ENCODE measurements around the gene RRAS.
A peak's percentile ranks its signal among the peaks of the same experiment; 100 is the strongest.

Gene RRAS
- 2.5 to 3.8 (median 3.0) reads per million in 3 donors for total RNA-seq

DNA sequence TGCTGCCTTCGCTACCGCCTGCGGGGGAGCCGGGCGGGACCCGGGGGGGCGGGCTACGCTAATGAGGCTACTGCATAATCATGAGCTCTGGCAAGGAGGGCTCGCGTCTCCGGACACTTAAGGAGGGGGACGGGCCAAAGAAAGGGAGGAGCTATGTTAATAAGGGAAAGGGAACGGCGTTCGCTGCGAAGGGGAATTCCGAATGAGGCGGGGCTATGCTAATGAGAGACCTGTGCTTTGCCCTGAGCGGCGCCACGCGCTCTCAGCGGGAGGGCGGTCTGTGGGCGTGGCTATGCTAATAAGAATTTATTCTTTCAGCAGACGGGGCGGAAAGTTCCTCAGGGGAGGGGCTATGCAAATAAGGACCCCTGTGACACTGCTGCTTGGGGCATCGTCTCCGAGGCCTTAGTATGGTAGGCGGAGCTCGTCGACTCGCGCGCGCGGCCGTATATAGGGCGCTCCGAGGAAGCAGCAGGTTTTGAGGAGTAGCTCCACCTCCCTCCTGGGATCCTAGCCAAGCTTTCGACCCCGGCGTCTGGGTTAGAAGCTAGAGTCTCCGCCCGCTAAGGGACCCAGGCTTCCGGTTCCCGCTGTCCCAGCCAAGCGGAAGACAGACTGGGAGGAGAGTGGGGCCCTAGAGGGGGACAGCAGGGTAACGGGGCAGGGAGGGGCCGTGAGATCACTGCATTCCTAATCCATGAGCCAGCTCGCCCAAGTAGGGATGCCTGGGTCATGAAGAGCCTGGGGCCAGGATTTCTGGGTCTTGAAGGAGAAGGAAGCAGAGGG lies at the start of gene RRAS:
RRAS (minus strand) TSS at position 31 of the 786 bp plus-strand sequence. CDS start 45 bp downstream, outside the sequence.
- peaks cover 34% of the 10 kb centered on the region for H3K4me1 ChIP-seq (ENCODE audit: control insufficient read depth, insufficient read depth, low read length, poor library complexity, severe bottlenecking)
- no peaks in the 10 kb centered on the region for H3K9me3 ChIP-seq (ENCODE audit: control insufficient read depth, low read length)
- peak within 1 kb of the TSS; percentile 74 for H3K27ac ChIP-seq (ENCODE audit: insufficient read depth, low read length, poor library complexity, severe bottlenecking)
- H3K36me3 ChIP-seq (ENCODE audit: control insufficient read depth, insufficient read depth, low read length) = peaks cover 3% of the 10 kb centered on the region
- H3K27me3 ChIP-seq (replicated peaks; ENCODE audit: control insufficient read depth, insufficient read depth, low read length, poor library complexity, severe bottlenecking) = no peaks in the 10 kb centered on the region
- peak; percentile 99 to 100 (median 99) for DNase-seq
- H3K4me3 ChIP-seq (ENCODE audit: insufficient read depth, low read depth, low read length, poor library complexity, severe bottlenecking) = peak within 1 kb of the TSS; percentile 70

DNA sequence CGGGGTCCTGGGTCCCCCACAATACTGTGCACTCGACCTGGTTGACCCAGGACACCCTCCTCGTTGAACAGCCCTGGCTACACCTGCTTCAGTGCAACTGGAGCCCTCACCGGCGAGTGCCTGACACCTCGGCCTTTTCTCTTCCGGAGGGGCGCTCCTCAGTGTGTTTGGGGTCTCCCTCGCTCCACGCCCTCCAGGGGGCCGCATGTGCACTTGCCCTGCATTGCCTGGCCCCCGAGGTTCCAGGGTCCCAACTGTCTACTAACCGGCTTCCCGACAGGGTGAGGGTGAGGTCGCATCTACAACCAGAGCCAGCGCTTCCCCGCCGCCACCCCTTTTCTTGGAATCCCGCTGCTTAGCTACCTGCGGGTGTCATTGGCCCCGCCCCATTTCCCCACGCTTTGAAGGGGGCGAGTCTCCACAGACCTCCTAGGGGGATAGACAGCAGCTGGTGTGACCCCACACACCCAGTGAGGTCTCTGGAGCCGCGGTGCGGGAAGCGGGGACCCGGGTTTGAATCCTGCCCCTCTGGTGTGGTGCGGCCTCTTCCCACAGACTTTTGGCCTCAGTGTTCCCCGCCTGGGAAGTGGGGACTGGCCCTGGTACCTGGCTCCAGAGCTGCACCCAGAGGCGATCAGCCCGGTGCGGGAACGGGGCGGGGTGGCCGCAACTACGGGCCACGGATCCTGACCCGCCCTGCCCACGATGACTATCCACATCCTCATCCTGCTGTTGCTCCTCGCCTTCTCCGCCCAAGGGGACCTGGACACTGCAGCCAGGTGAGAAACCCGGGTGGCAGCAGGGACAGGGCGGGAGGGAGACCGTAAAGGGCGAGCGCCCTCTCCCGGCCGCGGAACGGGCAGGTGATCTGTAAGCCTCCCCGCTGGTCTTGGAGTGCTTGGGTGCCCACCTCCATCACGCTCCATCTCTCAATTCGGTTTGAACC lies 49.5 kb upstream of the RRAS start, which contains the start of gene ADM5:
ADM5 (plus strand) TSS at position 462 of the 946 bp plus-strand sequence; CDS start at position 706, 244 bp downstream.
- Histone ChIP-seq H3K9me3 (ENCODE audit: control insufficient read depth, low read length) (no peaks in the 10 kb centered on the region), H3K4me1 (ENCODE audit: control insufficient read depth, insufficient read depth, low read length, poor library complexity, severe bottlenecking) (peaks cover 28% of the 10 kb centered on the region), H3K27ac (ENCODE audit: insufficient read depth, low read length, poor library complexity, severe bottlenecking) (no peak within 1 kb of the TSS), H3K4me3 (ENCODE audit: insufficient read depth, low read depth, low read length, poor library complexity, severe bottlenecking) (peak within 1 kb of the TSS; percentile 43), H3K36me3 (ENCODE audit: control insufficient read depth, insufficient read depth, low read length) (peaks cover 29% of the 10 kb centered on the region), H3K27me3 (replicated peaks; ENCODE audit: control insufficient read depth, insufficient read depth, low read length, poor library complexity, severe bottlenecking) (peaks cover 8% of the 10 kb centered on the region)
- DNase-seq = no peak

DNA sequence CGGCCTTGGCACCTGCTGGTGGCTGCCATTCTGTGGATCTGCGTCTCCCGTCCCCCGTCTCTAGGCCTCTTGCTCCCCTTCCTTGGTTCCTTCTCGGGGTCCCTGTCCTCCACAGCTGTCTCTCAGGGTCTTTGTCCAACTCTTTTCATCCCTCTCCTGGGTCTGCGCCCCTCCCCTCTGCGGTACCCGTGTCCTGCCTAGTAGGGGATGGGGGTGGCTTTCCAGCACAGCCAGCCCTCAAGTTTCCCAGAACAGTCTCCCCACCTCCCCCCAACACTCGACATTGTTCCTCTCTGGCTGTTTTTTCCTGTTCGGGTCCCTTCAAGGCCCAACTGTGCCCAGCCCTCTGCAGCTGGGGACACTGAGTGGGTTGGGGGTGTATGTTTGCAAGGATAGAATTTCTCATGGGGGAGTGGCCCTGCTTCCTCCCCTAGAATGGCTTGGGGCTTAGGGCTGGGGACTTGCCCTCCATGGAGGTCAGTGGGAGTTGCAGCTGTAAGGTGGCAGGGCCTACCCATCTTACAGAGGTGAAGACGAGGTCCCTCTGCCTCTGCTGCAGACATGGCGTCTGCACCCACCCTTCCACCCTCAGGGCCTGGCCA lies 48.7 kb upstream of the RRAS start:
- H3K9me3 ChIP-seq (ENCODE audit: control insufficient read depth, low read length) = no peaks in the 10 kb centered on the region
- H3K4me1 ChIP-seq (ENCODE audit: control insufficient read depth, insufficient read depth, low read length, poor library complexity, severe bottlenecking) = peaks cover 28% of the 10 kb centered on the region

DNA sequence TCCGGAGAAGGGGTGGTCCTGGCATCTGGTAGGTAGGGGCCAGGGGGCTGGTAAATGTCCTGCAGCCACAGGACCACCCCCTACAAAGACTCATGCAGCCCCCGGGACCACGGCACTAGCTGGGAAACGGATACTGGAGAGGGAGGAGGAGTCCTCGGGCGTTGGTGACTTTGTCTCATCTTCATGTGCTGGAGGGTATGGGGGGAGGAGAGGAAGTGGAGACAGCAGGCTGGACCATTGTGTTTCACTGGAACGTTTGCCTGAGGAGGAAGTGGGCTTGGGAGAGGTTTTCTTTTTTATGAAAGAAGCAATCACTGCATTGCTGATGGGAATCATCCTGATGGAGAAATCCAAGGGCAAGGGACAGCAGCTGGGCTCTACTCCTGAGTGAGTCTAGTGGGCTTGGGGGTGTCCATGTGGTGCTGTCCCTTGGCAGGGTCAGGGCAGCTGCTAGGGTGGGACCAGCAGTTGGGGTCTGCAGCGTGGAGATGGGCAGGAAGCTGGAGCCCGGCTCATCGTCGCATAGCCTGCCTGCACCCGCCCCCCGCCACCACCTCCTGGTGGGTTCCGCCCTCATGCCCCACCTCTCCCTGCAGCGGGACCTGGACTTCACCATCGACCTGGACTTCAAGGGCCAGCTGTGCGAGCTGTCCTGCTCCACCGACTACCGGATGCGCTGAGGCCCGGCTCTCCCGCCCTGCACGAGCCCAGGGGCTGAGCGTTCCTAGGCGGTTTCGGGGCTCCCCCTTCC lies 47.8 kb upstream of the RRAS start:
- Histone ChIP-seq H3K9me3 (ENCODE audit: control insufficient read depth, low read length) (no peaks in the 10 kb centered on the region), H3K27me3 (replicated peaks; ENCODE audit: control insufficient read depth, insufficient read depth, low read length, poor library complexity, severe bottlenecking) (peaks cover 8% of the 10 kb centered on the region), H3K36me3 (ENCODE audit: control insufficient read depth, insufficient read depth, low read length) (peaks cover 43% of the 10 kb centered on the region), H3K4me3 (ENCODE audit: insufficient read depth, low read depth, low read length, poor library complexity, severe bottlenecking) (no peak overlapping the region), H3K27ac (ENCODE audit: insufficient read depth, low read length, poor library complexity, severe bottlenecking) (no peak overlapping the region), H3K4me1 (ENCODE audit: control insufficient read depth, insufficient read depth, low read length, poor library complexity, severe bottlenecking) (peaks cover 28% of the 10 kb centered on the region)
- no peak for DNase-seq

More for the DNA sequence above, 48.7 kb upstream of the RRAS start:
- Histone ChIP-seq H3K27ac (ENCODE audit: insufficient read depth, low read length, poor library complexity, severe bottlenecking) (no peak overlapping the region), H3K27me3 (replicated peaks; ENCODE audit: control insufficient read depth, insufficient read depth, low read length, poor library complexity, severe bottlenecking) (peaks cover 8% of the 10 kb centered on the region), H3K4me3 (ENCODE audit: insufficient read depth, low read depth, low read length, poor library complexity, severe bottlenecking) (no peak overlapping the region), H3K36me3 (ENCODE audit: control insufficient read depth, insufficient read depth, low read length) (peaks cover 37% of the 10 kb centered on the region)
- no peak for DNase-seq

DNA sequence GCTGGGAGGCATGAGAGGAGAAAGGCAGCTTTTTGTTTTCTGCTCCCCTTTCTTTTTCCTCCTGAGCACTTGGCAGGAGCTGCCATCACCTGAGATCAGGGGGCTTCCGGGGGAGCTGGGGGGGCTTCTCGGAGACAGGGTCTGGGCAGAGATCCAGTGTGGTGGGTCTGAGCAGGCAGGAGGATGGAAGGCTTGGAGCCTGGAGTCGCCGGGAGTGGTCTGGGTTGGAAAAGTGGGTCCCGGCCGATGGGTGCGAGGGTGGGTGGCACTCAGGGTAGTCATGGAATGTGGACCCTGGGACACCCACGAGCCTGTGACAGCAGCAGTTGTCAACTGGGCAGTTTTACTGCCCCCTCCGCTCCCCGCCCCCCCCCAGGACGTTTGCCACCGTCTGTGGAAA lies 47.2 kb upstream of the RRAS start:
- Histone ChIP-seq H3K27ac (ENCODE audit: insufficient read depth, low read length, poor library complexity, severe bottlenecking) (no peak overlapping the region), H3K36me3 (ENCODE audit: control insufficient read depth, insufficient read depth, low read length) (peaks cover 48% of the 10 kb centered on the region), H3K27me3 (replicated peaks; ENCODE audit: control insufficient read depth, insufficient read depth, low read length, poor library complexity, severe bottlenecking) (peaks cover 8% of the 10 kb centered on the region), H3K4me3 (ENCODE audit: insufficient read depth, low read depth, low read length, poor library complexity, severe bottlenecking) (no peak overlapping the region), H3K9me3 (ENCODE audit: control insufficient read depth, low read length) (no peaks in the 10 kb centered on the region), H3K4me1 (ENCODE audit: control insufficient read depth, insufficient read depth, low read length, poor library complexity, severe bottlenecking) (peaks cover 28% of the 10 kb centered on the region)
- no peak for DNase-seq

DNA sequence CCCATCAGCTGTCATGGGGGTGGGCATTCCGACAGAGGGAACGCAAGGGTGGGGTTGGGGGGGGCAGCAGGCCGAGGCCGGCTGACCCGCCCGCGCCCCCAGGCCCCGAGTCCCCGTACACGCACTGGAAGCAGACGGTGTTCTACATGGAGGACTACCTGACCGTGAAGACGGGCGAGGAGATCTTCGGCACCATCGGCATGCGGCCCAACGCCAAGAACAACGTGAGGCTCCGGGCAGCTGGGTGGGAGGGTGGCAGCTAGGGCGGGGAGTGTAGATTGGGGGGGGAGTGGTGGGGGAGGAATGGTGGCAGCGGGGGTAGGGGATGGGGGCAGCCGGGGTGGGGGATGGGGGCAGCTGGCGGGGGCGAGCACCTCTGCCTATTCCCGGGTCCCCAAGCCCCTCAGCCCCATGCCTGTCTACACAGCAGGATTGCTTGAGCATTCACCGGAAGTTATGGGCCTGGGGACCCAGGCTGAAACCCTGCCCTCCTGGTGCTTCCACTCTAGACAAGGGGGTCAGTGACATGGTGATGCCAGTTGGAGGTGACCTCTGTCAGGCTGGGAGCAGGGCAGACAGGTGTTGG lies 46.7 kb upstream of the RRAS start:
- DNase-seq = no peak
- Histone ChIP-seq H3K9me3 (ENCODE audit: control insufficient read depth, low read length) (no peaks in the 10 kb centered on the region), H3K4me1 (ENCODE audit: control insufficient read depth, insufficient read depth, low read length, poor library complexity, severe bottlenecking) (peaks cover 24% of the 10 kb centered on the region), H3K27ac (ENCODE audit: insufficient read depth, low read length, poor library complexity, severe bottlenecking) (no peak overlapping the region), H3K4me3 (ENCODE audit: insufficient read depth, low read depth, low read length, poor library complexity, severe bottlenecking) (no peak overlapping the region), H3K27me3 (replicated peaks; ENCODE audit: control insufficient read depth, insufficient read depth, low read length, poor library complexity, severe bottlenecking) (peaks cover 8% of the 10 kb centered on the region), H3K36me3 (ENCODE audit: control insufficient read depth, insufficient read depth, low read length) (peaks cover 54% of the 10 kb centered on the region)

DNA sequence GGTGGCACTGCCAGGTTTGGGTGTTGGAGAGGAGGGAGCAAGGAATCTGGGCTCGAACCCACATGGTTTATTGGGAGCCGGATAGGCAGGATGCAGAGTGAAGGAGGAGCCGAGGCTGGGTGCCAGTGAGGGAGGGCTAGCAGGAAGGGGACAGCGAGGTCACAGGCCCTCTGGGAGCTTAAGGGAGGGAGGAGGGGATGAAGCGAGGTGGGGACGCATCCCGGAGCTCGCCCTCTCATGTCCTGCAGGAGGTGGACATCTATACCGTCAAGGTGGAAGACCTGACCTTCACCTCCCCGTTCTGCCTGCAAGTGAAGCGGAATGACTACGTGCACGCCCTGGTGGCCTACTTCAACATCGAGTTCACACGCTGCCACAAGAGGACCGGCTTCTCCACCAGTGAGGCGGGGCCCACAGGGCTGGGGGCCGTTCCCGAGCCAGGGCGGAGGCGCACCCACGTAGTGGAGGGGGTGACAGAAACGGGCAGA lies 45.9 kb upstream of the RRAS start:
- H3K9me3 ChIP-seq (ENCODE audit: control insufficient read depth, low read length) = no peaks in the 10 kb centered on the region
- peaks cover 54% of the 10 kb centered on the region for H3K36me3 ChIP-seq (ENCODE audit: control insufficient read depth, insufficient read depth, low read length)
- H3K4me3 ChIP-seq (ENCODE audit: insufficient read depth, low read depth, low read length, poor library complexity, severe bottlenecking) = no peak overlapping the region
- peaks cover 4% of the 10 kb centered on the region for H3K27me3 ChIP-seq (replicated peaks; ENCODE audit: control insufficient read depth, insufficient read depth, low read length, poor library complexity, severe bottlenecking)
- DNase-seq = no peak
- no peak overlapping the region for H3K27ac ChIP-seq (ENCODE audit: insufficient read depth, low read length, poor library complexity, severe bottlenecking)
- peaks cover 18% of the 10 kb centered on the region for H3K4me1 ChIP-seq (ENCODE audit: control insufficient read depth, insufficient read depth, low read length, poor library complexity, severe bottlenecking)

DNA sequence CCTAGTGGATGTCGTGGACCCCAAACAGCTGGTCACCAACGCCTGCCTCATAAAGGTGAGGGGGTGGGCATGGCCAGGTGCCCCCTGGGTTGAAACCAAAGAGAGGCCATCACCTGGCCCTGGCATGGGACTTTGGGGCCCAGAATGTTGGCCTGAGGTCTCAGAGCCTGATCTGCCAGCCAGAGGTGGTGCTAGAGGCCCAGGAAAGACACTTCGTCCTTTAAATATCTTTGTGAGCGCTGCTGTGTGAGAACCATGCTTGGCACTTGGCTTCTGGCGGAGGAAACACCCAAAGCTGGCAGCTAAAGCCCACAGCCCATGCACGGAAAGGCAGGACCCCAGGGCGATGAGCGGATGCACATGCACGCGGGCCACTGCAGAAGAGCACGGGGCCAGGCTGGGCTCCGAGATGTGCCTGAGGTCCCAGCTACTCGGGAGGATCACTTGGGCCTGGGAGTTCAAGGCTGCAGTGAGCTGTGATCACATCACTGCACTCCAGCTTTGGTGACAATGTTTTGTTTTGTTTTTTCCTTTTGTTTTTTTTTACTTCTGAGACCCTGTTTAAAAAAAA lies 45.1 kb upstream of the RRAS start:
- Histone ChIP-seq H3K4me1 (ENCODE audit: control insufficient read depth, insufficient read depth, low read length, poor library complexity, severe bottlenecking) (peaks cover 17% of the 10 kb centered on the region), H3K4me3 (ENCODE audit: insufficient read depth, low read depth, low read length, poor library complexity, severe bottlenecking) (no peak overlapping the region), H3K36me3 (ENCODE audit: control insufficient read depth, insufficient read depth, low read length) (peaks cover 54% of the 10 kb centered on the region), H3K9me3 (ENCODE audit: control insufficient read depth, low read length) (no peaks in the 10 kb centered on the region), H3K27me3 (replicated peaks; ENCODE audit: control insufficient read depth, insufficient read depth, low read length, poor library complexity, severe bottlenecking) (no peaks in the 10 kb centered on the region), H3K27ac (ENCODE audit: insufficient read depth, low read length, poor library complexity, severe bottlenecking) (no peak overlapping the region)
- DNase-seq = no peak
